GM19025 (cell line): ENCODE data around the gene YPEL1.

Source experiments
- ATAC-seq: cut with Tn5 transposase; IDR thresholded peaks from one replicate; pipeline ENCODE4 v1.9.1; 2021; ENCODE audit warnings: mild to moderate bottlenecking, low read depth, moderate library complexity; ENCODE audit not compliant: unreplicated experiment

The YPEL1 gene

GRCh38 chr22:21663738-21664137, 71.9 kb downstream of the YPEL1 start:
- no peak for ATAC-seq

DNA sequence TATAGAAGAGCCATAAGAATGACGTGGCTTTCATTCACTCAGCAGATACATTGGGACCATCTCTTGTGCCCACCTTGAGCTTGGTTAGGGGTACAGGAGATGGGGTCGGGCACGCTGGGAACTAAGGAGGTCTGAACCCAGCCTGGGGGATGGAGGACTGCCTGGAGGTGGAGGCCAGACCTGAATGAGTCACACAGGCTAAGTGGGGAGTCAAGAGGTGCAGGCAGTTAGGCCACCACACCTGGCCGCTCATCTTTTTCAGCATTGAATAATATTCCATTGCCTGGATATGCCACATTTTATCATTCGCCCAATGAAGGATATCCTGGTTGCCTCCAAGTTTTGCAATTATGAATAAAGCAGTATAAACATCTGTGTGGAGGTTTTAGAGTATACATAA, 73.6 kb downstream of the YPEL1 start:
- no peak for ATAC-seq

DNA sequence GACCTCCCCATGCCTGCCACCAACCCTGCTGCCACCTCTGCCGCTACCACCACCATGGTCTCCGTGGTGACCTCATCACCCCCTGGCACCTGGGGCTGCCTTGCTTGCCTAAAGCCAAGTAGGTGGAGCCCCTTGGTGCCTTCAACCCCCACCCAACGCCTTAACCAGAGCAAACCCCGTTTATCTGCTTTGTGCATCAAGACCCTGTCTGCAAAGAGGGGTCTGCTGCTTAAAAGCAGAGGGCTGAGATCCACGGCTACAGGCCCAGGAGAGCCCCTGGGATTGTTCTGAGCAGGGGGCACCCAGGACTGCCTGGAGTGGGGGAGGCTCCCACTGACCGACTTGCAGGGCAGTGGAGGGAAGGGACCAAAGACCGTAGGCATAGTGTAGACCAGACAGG, 74.7 kb downstream of the YPEL1 start:
- no peak for ATAC-seq

GRCh38 chr22:21659864-21660525, 75.6 kb downstream of the YPEL1 start:
- no peak for ATAC-seq

GRCh38 chr22:21657360-21658032, 78.1 kb downstream of the YPEL1 start:
- peak; percentile 72 for ATAC-seq

DNA sequence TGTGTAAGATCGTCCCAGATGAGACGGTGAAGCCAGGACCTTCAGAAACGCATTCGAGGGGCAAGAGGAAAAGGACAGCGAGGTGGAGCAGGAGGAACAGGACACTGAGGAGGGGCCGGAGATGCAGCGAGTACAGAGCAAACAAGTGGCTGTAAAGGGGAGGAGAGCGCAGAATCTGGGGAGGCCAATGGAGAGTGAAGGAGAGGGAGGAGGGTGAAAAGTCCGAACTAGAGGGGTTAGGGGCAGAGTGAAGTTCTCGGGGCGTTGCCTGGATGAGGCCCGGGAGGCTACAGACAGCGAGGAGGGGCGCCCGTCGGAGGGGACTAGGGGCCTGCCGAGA, 78.6 kb downstream of the YPEL1 start:
- ATAC-seq, result no peak

DNA sequence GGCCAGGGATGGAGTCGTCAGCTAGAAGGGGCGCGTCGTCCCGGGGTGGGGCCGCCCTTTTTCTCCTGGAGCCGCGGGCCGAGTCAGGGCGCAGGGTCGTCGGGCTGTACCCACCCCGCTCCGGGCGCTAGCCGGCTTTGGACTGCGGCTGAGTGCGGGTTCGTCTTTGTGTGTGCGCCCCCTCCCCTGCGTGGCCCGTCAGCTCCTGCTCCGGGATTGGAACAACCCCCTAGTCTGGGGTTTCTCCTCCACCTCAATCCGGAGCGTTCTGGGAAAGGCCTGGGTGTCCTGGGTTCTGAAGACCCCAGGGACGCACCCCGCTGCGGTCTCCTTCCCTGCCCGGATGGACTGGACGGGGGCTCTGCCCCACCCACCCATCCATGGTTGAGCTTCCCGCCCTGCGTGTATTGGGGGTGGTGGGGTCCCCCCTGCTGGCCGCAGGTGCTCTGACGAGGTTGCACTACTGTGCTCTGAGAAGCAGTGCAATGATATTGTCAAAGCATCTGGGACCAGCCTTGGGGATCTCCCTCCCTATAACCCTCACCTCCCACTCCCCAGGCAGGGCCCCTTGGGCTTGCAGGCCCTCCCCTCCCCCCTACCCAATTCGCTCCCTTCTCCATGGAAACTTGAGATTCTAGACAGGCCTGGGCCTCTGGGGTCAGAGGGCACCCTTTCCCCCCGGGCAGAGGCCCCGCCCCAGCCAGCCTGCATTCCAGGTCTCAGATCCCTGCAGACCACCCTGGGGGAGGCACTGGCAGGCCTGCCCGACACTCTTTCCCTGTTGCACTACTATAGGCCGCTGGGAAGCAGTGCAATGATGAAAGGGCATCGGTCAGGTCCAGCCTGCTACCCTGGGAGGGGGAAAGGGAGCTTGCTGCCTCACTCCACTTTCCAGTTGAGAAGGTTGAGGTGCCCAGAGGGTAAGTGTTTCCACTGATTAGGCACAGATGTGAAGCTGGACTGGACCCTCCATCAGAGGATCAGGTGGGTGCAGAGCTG, 82.7 kb downstream of the YPEL1 start:
- ATAC-seq, result no peak

DNA sequence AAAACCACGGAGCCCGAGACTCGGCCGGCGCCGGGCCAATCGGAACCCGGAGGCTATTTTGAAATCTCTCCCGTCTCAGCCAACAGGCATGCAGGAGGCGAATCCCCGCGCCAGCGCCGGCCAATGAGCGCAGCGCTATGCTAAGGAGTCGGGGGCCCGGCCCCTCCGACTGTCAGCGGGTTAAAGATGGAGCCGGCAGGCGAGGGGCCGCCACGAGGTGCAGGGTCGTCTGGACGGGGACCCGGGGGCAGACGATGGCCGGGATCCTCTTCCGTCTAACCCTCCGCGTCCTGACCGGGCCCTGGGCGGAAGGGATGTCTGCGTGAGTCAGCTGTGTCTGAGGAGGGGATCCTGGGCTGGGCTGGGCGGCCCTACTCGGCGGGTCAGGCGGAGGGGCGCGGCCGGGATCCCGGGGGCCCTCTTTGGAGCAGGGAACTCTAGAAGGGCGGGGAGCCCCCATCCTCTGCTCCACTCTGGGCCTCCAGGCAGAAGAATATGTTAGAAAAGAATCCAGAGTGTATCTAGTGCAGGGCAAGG, 83.5 kb downstream of the YPEL1 start:
- peak; percentile 88 for ATAC-seq

GRCh38 chr22:21651521-21652009, 84.0 kb downstream of the YPEL1 start:
- peak; percentile 6 for ATAC-seq

DNA sequence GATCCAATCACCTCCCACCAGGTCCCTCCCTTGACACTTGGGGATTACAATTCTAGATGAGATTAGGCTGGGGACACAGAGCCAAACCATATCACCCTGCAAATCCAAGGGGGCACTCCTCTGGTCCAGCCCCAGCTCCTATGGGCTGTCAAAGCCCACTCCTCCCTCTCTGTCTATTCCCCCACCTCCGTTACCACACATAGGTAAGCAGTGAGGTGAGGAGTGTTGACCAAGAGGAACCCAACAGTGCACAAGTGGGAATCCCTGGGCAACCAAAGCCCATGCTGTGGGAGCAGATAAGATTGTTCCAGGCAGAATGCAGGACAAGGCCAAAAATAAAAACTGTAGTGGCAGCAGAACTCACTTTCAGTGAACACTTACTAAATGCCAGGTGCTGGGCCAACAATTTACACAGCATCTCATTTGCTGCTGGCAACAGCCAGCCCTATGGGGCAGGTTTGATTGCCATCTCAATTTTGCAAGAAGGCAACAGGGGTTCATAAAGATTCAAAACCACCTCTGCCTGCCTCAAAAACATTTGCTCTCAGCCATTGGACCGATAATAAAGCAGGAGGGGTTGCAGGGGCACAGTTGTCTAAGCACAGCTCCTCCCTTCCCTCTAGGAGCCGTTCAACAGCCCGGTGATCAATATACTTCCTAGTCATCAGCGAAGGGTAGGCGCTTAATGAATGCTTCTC, 84.6 kb downstream of the YPEL1 start:
- no peak for ATAC-seq

- no peak for ATAC-seq
These were observed 85.3 kb downstream of the YPEL1 start for GRCh38 chr22:21650280-21650679.
